Ovary (tissue), 9 donors: ENCODE measurements around the gene FNDC10. TPM values are rescaled to one million over a fixed set of nuclear protein-coding genes. Genes with fewer than 3 reads are reported as not detected.
A peak's percentile ranks its signal among the peaks of the same experiment; 100 is the strongest.

Experiments used
- DNase-seq, 5 donors: peaks; one replicate each; pipeline ENCODE4 v3.0.0-alpha.2; 2019 to 2020
- H3K27ac ChIP-seq, 2 donors: fragments of 200-600 bp; one replicate each; pipeline versions ENCODE4 v1.5.1 to v1.8.0; 2019 to 2022
- H3K27me3 ChIP-seq: fragments of 200-600 bp; one replicate; pipeline ENCODE4 v1.8.0; 2022
- H3K36me3 ChIP-seq: fragments of 200-600 bp; sonication (generic); one replicate; pipeline ENCODE4 v1.5.1; 2019
- H3K4me1 ChIP-seq: one replicate; pipeline ENCODE4 v1.8.1; 2013; ENCODE audit warnings: mild to moderate bottlenecking, moderate library complexity; ENCODE audit not compliant: insufficient read depth
- H3K4me3 ChIP-seq: fragments of 200-600 bp; sonication (generic); one replicate; pipeline ENCODE4 v1.5.1; 2017
- H3K9me3 ChIP-seq, 2 donors: fragments of 200-600 bp in 1 of 2; sonication (generic) in 1 of 2; one replicate each; pipeline versions ENCODE4 v1.5.1 to v1.8.1; 2013 to 2019; ENCODE audit warnings: mild to moderate bottlenecking in 1 of 2, moderate library complexity in 1 of 2
- CTCF ChIP-seq, 3 donors: fragments of 450-650 bp in 2 of 3; fragments of 200-600 bp in 1 of 3; IDR thresholded peaks; one replicate each; pipeline versions ENCODE4 v1.5.1 to v1.8.0; 2016 to 2022; ENCODE audit warnings: antibody characterized with exemption in 3 of 3, mild to moderate bottlenecking in 1 of 3
- EP300 ChIP-seq: sonication (generic); formaldehyde crosslinking; IDR thresholded peaks from one replicate; pipeline ENCODE4 v1.6.1; 2017; ENCODE audit warnings: antibody characterized with exemption
- POLR2A ChIP-seq: fragments of 450-650 bp; IDR thresholded peaks from one replicate; pipeline ENCODE4 v1.6.1; 2017; ENCODE audit warnings: antibody characterized with exemption, mild to moderate bottlenecking, moderate library complexity
- WGBS, 3 donors: extraction: QIAGEN DNeasy Blood & Tissue Kit in 1 of 3; methylation state at CpG; one replicate each; pipeline versions ENCODE4 v1.1.5 to v1.1.7; 2013 to 2017; 5-methylcytosine and 5-hydroxymethylcytosine counted together
- intact Hi-C, 4 donors: fragments of 100-400 bp; cut with DNase I; formaldehyde crosslinking; loops; one replicate each; pipeline versions ENCODE4 v1.11.0 to v1.15.1; 2022 to 2023
- polyA plus RNA-seq, 2 donors: library from polyadenylated mRNA; stranded (reverse); fragments of 200-250 nt in 1 of 2; fragments of 350-450 nt in 1 of 2; fragmentation: Illumina TruSeq in 1 of 2; extraction: RNeasy Lipid Tissue Mini Kit (QIAGEN cat#74804) in 1 of 2; gene quantifications; one replicate each; pipeline ENCODE4 v1.2.3, GENCODE V29; 2013 to 2014
- total RNA-seq, 7 donors: library from RNA; depleted of rRNA in 2 of 7; stranded (reverse); fragments of >200 nt in 2 of 7; fragmentation: NEBNext Ultra II Directional in 3 of 7; extraction: Animal tissue kit (Norgen Biotek cat#: 25700) in 3 of 7; gene quantifications; one replicate each; pipeline versions ENCODE4 v1.1.0 to v1.2.4, GENCODE V29; 2016 to 2023
- donor health status: DM: no; HTN: no; CAD: no; lungs with moderate emphysema.
- donor health status: DM: no; HTN: no; CAD: no.
- donor health status: Bipolar disorder and iron deficiency.
- donor health status: DM: yes; HTN: yes; CAD: no.
- donor health status: DM: no; HTN: no; CAD: no.
- donor health status: DM: yes; HTN: yes; CAD: no.

Gene FNDC10
- total and polyA plus RNA-seq, 9 donors: 0.33 to 3.2 (median 1.8) TPM; not detected in 1

DNA sequence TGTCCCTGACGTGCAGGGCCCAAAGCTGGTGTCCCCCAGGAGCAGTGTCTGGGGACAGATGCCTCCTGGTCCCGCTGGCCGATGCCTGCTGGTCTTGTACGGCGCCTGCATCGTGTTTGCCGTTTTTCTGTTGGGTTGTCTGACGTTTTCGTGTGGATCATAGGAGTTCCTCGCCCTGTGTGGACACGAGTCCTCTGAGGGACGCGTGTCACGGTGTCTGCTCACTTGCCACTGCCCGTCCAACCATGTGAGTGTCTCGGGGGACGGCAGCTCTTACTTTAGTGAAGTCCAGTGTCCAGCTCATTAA is 22.8 kb upstream of the FNDC10 start:
- WGBS, 3 donors: 84 to 94% (median 89%) methylated on average over 17 of the region's 17 CpGs
- no peak overlapping the region for H3K4me3 ChIP-seq
- intact Hi-C loops: no loop called here
- no peak overlapping the region for H3K27ac ChIP-seq
- no peaks in the 10 kb centered on the region for H3K9me3 ChIP-seq
- no peaks in the 10 kb centered on the region for H3K36me3 ChIP-seq
- H3K27me3 ChIP-seq: no peaks in the 10 kb centered on the region
- H3K4me1 ChIP-seq: no peaks in the 10 kb centered on the region
- TF ChIP-seq POLR2A: no peak
- no peak for TF ChIP-seq EP300
- TF ChIP-seq CTCF (IDR thresholded peaks at IDR 0.05): no peak
- no peak for DNase-seq

DNA sequence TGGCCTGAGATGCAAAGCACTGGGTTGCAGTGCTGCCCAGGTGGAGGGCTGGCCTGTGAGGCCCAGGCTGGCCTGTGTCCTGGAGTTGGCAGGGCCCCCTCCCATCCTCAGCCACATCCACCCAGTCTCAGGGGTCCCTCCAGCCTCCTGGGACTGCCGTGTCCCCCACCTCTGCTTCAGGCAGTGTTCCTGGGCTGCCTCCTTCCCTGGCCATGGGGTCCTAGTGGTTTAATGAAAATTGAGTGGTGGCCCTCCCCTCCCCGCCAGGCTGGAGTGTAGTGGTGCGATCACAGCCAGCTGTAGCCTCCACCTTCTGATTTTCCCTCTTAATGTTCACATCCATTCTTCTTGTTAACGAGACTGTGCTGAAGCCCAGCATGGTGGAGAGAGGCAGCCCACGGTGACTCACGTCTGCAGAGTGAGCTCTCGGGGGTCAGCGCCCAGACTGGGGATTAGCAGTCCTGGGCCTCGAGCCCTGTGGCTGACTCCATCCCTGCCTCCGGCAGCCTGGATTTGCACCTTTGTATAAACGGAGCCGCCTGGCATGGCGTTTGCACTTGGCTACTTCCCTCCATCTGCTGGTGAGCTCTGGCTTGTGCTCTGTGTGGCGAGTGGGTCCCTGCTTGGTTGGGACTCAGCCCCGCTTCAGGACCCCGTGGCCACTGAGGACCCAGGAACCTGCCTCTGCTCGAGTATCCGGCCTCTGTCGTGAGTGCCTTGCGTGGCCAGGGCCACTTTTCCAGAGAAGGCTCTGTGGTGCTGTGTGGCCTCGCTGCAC is 22.3 kb upstream of the FNDC10 start:
- Histone ChIP-seq H3K4me3 (no peak overlapping the region), H3K36me3 (no peaks in the 10 kb centered on the region), H3K4me1 (no peaks in the 10 kb centered on the region), H3K27me3 (no peaks in the 10 kb centered on the region), H3K27ac (no peak overlapping the region), H3K9me3 (no peaks in the 10 kb centered on the region)
- WGBS, 3 donors: 76 to 82% (median 77%) methylated on average over 21 of the region's 21 CpGs
- intact Hi-C loops: no loop called here
- peak in 1 of 5 donors; percentile 35 for DNase-seq
- no peak for TF ChIP-seq EP300
- TF ChIP-seq POLR2A: no peak
- no peak for TF ChIP-seq CTCF (IDR thresholded peaks at IDR 0.05)

GRCh38 chr1:1621173-1622009 is 21.5 kb upstream of the FNDC10 start:
- TF ChIP-seq POLR2A: no peak
- TF ChIP-seq CTCF (IDR thresholded peaks at IDR 0.05): no peak
- TF ChIP-seq EP300: no peak

DNA sequence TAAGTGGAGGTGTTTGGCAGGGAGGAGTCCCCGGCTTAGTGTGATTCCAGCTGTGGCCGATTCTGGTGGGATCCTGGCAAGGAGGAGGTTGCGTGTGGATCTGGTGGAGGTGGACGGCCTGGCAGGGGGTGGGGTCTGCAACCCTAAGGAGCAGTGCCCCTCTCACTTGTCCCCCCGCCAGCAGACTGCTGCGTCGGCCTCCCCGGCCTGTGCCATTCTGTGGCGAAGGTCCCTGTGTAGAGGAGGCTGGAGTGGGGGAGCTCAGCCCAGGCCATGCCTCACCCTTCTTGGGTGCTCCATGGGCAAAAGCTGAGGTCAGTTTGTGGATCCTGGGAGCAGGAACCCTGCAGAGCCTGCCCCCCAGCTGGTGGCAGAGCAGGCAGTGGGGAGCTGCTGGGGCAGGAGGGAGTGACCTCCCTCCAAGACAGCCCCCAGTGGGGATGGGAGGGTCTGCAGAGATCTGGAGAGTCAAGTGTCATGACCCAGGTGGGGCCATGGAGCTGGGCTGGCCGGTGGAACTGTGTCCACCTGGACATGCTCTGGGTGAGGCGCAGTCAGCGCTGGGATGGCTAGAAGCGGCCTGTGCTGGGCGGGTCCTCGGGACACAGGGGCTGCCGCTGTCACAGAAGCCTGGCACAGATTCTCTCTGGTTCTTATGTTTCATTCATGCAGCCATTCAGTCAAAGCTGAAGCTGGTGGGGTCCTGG is 20.7 kb upstream of the FNDC10 start:
- Histone ChIP-seq H3K4me3 (no peak overlapping the region), H3K27ac (no peak overlapping the region), H3K9me3 (no peaks in the 10 kb centered on the region), H3K4me1 (peaks cover 6% of the 10 kb centered on the region), H3K27me3 (no peaks in the 10 kb centered on the region), H3K36me3 (no peaks in the 10 kb centered on the region)
- 80 to 86% (median 86%) methylated on average over 13 to 16 of the region's 16 CpGs for WGBS, 3 donors
- peak in 1 of 5 donors; percentile 41 for DNase-seq
- intact Hi-C loops: no loop called here
- no peak for TF ChIP-seq POLR2A
- no peak for TF ChIP-seq CTCF (IDR thresholded peaks at IDR 0.05)
- TF ChIP-seq EP300: no peak

More at GRCh38 chr1:1621173-1622009, 21.5 kb upstream of the FNDC10 start:
- Histone ChIP-seq H3K36me3 (no peaks in the 10 kb centered on the region), H3K27ac (no peak overlapping the region), H3K4me3 (no peak overlapping the region), H3K4me1 (peaks cover 4% of the 10 kb centered on the region), H3K9me3 (no peaks in the 10 kb centered on the region), H3K27me3 (no peaks in the 10 kb centered on the region)
- intact Hi-C loops: no loop called here
- 83 to 86% (median 84%) methylated on average over 28 to 31 of the region's 31 CpGs for WGBS, 3 donors
- peak in 1 of 5 donors; percentile 39 for DNase-seq
